Pulmonary artery endothelial cell (primary cell): ENCODE measurements around the gene FADS2. TPM values are rescaled to one million over a fixed set of nuclear protein-coding genes. Genes with fewer than 3 reads are reported as not detected.

Experiments used
- DNase-seq: peaks from one replicate; pipeline ENCODE4 v3.0.0-alpha.2; 2011; ENCODE audit warnings: low read depth, low spot score
- total RNA-seq: library from RNA; depleted of rRNA; stranded (reverse); fragments of >200 nt; gene quantifications from 2 replicates; pipeline ENCODE4 v1.2.3, GENCODE V29; 2014

FADS2 gene
- total RNA-seq, 1 donor from 2014 or later: 160 TPM

- no peak for DNase-seq
Measured at GRCh38 chr11:61795876-61796526, 32.1 kb upstream of the FADS2 start.

DNA sequence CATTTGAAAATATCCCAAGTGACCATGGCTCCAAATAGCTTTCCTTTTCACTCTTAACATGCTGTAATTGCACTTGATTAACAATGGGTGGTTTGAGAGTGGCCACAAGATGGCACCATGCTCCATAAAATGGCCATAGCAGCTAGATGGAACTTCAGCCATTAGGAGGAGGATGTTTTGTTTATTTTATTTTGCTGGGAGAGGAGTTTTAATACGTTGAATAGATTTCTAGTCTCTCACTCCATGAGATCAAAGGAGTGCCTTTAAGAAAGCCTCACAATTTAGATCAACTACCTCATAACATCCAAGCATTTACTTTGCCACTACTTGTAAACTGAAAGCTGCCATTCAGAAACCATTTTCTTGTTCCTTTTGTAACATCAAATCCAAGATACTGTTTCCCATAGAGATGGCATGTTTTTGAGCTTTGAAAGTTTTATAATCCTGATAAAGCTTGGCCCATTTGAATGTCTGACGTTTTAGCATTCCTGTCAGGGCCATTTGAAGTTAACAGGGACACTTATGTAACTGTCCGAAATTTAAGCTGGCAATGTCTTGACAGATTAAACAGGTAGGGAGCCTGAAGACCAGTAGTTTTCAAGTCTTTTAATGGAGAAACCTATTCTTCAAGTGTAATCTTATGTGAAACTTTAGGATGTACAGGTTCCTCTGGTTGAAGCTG, 30.7 kb upstream of the FADS2 start:
- DNase-seq: peak; percentile 67

GRCh38 chr11:61799665-61800284, 28.3 kb upstream of the FADS2 start:
- no peak for DNase-seq

- DNase-seq: no peak
Measured at GRCh38 chr11:61800331-61801281, 27.5 kb upstream of the FADS2 start.

GRCh38 chr11:61802605-61803004, 25.5 kb upstream of the FADS2 start:
- DNase-seq: no peak

GRCh38 chr11:61803889-61804647, 24.0 kb upstream of the FADS2 start:
- no peak for DNase-seq

DNA sequence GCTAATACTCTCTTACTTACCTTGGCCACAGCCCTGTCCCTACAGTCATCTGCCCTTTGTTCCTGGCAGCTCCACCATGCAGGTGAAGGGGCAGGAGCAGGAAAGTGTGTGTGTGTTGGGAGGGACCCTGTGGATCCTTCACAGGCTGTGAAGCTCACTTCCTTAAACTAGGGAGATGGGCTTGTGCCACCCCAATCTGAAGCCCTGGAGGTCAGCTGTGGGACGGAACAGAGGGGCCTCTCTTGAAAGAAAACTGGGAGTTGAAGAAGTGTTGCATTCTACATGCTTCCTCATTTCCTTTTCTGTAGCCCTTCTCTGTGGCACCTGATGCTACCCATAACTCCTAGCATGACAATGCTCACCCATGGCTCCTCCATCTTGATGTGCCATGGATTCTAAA, 23.0 kb upstream of the FADS2 start:
- no peak for DNase-seq

- no peak for DNase-seq
Measured at GRCh38 chr11:61806785-61807184, 21.3 kb upstream of the FADS2 start.

DNA sequence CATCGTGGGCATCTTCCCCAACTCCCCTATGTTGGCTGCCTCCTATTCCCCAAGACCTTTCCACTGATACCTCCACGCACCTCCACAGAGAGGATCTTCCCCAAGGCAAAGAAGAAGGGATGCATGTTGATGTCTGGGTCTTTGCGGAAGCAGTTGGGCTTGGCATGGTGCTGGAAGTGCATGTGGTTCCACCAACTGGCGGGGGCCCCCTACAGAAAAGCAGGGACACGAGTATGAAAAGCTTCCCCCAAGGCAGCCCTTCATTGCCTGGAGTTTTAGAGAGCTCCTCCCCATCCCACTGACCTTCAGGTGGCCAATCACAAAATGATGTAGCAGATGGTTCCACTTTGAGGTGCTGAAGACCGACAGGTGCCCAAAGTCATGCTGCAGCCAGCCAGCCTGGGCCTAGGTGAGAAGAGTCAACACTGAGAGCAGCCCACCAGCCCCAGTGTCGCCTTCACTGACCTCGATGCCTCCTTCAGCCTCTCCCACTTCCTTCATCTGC, 17.4 kb upstream of the FADS2 start:
- no peak for DNase-seq

DNA sequence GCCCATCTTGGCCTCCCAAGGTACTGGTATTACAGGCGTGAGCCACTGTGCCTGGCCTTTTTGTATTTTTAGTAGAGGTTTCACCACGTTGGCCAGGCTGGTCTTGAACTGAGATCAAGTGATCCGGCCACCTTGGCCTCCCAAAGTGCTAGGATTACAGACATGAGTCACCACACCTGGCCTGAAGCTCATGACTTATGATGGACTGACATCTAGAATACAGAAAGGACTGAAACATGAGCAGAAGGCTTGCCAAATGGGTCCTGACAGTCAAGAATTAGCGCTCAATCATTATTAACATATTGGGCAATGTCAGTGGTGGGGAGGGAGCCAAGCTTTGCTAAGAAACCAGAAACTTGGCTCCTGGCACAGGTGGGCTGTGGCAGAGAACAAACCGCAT, 16.3 kb upstream of the FADS2 start:
- no peak for DNase-seq

DNA sequence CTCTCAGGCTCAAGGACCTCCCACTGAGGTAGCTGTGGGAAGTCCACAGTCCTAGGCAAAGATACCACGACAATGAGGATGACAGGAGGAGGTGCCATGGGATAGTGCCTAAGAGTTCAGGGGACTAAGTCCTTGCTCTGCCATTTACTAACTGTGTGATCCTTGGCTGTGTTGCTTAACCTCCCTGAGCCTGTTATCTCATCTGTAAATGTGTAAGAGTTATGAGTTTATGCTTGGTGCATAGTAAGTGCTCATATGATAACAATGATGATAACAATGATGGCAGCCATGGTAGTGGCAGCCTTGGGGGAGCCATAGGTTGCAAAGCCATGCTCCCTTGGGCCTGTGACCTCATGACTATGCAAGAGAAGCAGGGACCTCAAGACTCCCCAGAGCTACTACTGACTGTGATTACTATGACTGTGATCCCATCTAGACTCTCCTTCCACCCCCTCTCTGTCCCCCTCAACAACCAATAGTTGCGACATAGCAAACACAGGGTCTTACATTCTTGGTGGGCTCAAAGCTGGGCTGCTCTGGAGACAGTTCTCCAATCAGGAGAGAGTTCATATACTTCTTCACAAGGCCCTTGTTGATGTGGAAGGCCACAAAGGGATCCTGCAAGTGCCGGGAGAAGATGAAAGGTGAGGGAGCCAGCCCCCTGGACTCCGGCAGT, 15.2 kb upstream of the FADS2 start:
- DNase-seq: no peak

DNA sequence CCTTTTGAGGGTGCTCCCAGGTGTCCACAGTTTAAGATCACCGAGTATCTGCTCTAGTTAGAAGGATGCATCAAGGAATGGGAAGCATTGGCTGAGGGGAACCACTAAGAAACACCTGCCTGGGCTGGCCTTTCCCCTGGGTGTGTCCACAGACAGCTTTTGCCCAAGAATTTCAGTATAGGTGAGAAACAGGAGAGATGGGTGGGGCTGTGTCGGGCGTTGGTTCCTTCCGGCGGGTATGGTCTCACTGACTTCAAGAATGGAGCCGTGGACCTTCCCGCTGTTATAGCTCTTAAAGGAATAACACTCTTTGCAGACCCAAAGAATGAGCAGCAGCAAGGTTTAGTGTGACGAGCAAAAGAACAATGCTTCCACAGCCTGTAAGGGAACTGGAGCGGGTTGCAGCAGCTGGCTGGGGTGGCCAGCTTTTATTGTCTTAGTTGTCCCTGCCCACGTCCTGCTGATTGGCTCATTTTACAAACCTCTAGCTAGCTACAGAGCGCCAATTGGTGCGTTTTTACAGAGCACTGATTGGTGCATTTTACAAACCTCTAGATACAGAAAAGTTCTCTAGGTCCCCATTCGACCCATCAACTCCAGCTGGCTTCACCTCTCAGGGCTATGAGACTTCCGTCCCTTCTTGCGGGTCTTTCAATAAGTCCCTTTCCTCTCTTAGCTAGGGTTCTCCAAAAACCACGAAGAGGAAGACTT, 13.7 kb upstream of the FADS2 start:
- no peak for DNase-seq

DNA sequence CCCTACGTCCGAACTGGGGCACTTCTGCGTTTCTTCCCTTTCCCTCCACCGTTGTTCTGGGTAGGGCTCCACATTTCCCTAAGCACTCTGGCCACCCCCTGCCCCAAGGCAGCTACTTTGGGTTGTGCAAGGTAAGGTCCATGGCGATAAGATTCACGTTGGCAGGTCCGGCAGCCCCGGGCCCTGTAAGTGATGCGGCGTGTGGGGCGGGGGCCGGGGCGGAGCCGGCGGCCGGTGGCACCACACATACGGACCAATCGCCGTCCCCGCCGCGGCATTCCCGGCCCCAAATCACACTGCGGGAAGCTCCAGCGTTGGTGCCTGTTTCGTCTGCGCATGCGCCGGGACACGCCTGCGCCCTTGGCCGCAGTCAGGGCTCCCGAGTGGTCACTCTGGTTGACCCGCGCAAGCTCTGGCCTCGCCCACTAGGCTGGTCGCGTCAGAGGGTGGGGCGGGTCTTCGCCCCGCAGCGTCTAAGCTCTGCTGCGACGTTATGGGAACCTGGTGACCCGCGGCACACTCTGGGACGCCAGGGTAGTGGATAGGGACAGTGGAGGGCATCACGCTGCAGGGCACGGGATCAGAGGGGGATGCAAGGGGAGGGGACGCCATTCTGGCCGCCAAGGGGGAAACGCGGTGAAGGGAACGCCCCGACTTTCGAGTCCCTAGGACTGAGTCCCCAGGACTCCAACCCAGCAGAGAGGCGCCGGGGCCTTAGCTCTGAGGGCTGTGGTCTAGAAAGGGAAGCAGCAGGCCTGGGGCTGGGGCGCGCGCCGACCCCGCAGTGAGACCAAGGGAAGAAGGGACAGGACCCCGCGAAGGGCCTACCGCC, 12.9 kb upstream of the FADS2 start:
- DNase-seq: peak; percentile 86

DNA sequence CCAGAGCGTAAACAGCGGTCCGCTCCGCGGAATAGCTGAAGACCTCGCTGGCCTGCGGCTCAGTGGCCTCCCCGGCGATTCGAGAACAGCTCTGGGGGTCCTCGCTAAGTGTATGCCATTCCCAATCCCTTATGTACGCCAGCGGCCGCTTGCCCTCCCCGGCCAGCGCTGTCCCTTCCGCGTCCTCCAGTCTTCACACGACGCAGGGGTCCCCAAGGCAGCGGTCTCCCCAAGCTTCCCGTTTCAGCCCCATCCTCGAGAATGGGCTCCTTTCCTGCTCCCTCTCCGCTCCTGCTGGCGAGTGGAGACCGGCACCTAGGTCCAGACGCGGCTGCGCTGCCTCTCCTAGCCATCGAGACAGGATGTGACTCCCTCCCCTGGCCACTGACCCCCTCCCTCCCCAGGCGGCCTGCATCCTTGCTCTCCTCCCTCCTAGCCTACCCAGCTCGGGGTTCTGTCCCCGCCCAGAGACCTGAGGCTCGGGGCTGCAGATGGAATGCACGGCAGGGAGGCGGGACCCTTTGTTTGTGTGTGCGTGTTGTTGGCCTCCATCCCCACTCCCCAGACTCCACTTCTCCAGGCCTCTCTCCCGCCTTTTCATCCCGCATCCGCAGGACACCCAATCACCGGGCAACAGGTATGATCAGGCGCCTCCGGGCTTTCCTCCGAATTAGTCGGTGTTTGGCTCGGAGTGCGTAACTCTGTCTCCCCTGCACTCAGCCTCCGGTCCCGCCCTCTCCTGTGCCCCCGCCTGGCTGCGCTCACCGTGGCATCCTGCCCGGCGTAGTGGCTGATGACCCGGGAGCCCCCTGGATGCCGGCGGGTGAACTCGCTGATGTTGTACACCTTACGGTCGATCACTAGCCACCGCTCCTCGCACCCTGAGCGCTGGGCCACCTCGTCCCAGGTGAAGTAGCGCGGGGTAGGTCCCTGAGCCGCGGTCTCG, 12.0 kb upstream of the FADS2 start:
- DNase-seq: no peak

DNA sequence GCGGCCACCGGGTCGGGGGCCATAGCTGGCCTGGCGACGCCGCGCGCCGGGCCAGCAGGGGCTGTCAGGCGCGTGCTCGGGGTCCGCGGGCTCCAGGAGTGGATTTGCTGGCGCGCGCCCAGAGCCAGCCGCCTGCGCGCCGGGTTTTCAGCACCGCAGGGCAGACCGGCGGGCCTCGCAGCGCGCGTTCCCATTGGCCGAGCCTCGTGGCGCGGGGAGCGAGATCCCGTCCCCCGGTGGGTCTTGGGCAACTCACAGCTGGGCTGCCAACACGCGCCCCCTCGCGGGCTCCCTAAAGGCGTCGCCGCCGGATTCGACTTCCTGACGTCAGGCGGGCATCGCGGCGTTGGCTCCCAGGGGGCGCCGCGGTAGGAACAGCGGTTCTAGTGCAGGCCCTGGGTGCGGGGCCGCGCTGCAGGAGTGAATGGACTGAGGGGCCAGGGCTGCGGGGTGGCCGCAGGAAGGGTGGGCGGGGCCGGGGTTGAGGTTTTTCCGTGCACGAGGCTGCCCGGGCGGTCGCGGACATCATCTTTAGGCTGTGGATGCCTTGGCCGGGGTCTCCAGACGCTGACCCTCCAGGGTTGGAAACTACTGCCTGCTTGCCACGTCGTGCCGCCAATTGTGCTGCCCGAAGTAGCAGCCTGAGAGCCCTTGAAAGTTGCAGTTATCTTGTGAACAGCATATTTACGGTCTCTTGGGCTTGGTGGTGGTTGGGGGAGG, 11.2 kb upstream of the FADS2 start, which contains the start of gene FADS1:
Gene FADS1 (minus strand): TSS at position 268 of the 720 bp plus-strand sequence. CDS start 74 bp downstream, at position 194.
- peak; percentile 84 for DNase-seq

DNA sequence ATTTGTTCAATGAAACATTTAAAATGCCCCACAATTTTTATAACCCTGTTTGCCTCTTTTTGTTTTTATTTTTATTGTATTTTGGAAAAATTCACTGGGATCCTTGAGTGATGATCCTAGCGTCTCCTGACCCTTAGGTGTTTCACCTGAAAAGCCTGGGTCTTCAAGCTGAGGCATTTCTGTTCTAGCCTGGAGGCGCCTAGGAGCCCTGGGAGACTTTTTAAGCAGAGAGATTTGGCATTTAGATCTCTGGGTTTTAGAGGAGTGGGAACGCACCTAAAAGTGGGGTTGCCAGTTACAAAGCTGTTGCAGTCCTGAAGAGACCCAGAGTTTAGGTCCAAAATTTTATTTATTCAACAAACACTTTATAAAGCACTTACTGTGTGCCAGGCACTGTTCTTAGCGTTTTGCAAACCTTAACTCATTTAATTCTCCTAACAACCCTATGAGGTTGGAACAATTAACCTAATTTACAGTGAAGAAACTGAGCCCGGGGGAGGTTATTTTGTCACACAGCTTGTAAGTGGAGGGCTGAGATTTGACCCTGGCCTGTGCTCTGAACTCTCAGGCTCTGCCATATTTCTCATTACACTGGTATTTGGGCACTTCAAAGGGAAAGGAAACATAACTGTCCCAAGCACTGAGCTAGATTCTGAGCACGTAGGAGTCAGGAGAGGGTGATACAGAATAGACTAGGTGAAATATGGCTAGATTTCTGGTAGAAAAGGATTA, 10.5 kb upstream of the FADS2 start:
- no peak for DNase-seq
